ENCODE measurements around the gene LIX1.

LIX1 gene

DNA sequence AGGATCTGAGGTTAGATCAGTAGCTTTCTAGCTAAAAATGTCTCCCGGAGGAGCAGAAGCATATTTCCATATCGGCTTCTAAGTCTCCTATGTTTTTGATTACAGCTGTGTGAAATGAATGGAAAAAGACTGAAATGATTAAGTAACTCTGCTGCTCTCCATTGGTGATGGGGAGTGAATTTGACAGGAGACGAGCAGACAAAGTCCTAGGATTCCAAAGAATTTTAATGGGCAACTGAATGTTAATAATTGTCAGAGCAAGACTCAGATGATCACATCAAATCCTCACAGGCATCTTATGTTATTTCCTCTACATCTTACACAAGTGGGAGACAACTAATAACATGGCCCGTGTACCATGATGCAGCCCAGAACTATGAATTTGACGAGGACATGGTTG lies 66.8 kb downstream of the LIX1 start:
- no peak for TF ChIP-seq CTCF (IDR thresholded peaks at IDR 0.05; ENCODE audit: low read depth, low read length)
- no peak for DNase-seq (ENCODE audit: extremely low read depth, low read depth)

GRCh38 chr5:97074859-97075489 lies 67.4 kb downstream of the LIX1 start:
- DNase-seq (ENCODE audit: extremely low read depth, low read depth) = no peak
- TF ChIP-seq CTCF (IDR thresholded peaks at IDR 0.05; ENCODE audit: low read depth, low read length) = no peak

- DNase-seq (ENCODE audit: extremely low read depth, low read depth) = no peak
- no peak for TF ChIP-seq CTCF (IDR thresholded peaks at IDR 0.05; ENCODE audit: low read depth, low read length)
Measured at GRCh38 chr5:97073420-97073819, 69.0 kb downstream of the LIX1 start.

DNA sequence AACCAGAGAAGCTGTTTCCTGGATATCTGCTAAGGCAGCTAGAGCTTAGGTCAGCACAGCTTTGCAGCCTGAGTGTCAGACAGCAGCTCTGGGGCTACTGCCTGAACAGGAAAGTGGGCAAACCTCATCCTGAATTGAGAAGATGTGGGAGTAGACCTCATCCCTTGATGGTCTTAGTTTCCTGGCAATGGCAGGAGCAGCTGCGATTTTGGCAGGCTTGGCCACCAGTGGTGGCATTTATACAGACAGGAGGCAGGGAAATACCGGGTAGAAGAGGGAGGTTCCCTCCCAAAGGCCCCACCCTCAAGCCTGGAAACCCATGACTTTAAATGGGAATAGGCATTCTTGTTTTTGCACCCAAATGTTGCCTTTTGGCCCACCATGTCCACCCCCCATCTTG lies 69.7 kb downstream of the LIX1 start:
- DNase-seq (ENCODE audit: extremely low read depth, low read depth) = no peak
- no peak for TF ChIP-seq CTCF (IDR thresholded peaks at IDR 0.05; ENCODE audit: low read depth, low read length)

DNA sequence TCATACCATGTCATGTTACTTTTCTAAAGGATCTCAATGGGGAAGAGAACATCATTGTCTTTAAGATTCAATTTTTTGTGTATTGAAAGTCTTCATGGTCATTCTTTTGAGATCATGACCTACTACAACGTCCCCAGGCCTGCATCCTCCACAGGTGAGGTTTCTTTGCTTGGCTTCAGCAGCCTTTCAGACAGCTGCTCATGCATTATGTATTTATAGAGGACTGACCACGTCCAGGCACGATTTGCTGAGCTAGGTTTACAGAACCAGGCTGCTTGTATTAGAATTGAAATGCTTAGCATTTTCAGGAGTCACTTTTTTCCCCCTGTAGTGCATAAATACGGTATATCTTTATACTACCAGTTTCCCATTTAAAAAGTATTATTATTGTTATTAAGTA lies 70.4 kb downstream of the LIX1 start:
- no peak for DNase-seq (ENCODE audit: extremely low read depth, low read depth)
- TF ChIP-seq CTCF (IDR thresholded peaks at IDR 0.05; ENCODE audit: low read depth, low read length) = no peak

DNA sequence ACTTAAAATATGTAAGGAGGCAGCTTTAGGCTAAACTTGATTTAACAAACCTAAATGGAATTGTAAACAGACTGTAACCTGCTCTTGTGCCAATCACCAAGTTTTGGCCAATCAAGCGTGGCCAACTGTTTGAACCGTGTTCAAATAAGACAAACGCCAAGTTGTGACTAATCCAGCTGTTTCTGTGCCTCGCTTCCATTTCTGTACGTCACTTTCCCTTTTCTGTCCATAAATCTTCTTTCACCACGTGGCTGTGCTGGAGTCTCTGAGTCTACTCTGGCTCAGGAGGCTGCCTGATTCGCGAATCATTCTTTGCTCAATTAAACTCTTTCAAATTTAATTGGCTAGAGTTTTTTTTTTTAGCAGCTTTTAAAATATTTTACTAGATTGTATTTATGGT lies 71.3 kb downstream of the LIX1 start:
- TF ChIP-seq CTCF (IDR thresholded peaks at IDR 0.05; ENCODE audit: low read depth, low read length) = no peak
- DNase-seq (ENCODE audit: extremely low read depth, low read depth) = peak; percentile 3

DNA sequence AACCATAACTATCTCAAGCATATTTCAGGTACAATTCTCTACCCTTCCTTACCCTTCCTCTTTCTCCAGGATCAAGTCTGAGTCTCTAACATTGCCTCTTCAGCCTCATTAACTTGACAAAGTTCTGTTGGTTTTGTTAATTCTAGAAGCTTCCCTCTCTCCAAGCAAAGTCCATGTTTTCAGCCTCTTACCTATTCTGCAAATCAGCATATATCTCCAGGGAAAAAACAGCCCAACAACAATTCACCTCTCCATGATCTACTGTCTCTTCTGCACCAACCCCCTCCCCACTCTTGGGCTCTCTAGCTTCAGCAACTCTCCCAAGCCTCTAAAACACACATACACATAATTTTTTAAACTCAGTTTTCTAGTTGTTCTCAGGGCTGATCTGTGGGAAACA lies 72.2 kb downstream of the LIX1 start:
- no peak for TF ChIP-seq CTCF (IDR thresholded peaks at IDR 0.05; ENCODE audit: low read depth, low read length)
- DNase-seq (ENCODE audit: extremely low read depth, low read depth) = no peak

Data from AG09319 (cell line).